HG02840 (cell line): ENCODE measurements around the gene LAMTOR4.
"Not testable (repeated sequence)": the region's sequence is repeated elsewhere in the genome, so short reads cannot be mapped to it uniquely, and the experiment has no call there.

Experiments
- ATAC-seq: cut with Tn5 transposase; IDR thresholded peaks from one replicate; pipeline ENCODE4 v1.9.1; 2021; ENCODE audit warnings: mild to moderate bottlenecking, moderate library complexity, moderate number of reproducible peaks; ENCODE audit not compliant: unreplicated experiment, low FRiP score

Gene LAMTOR4

GRCh38 chr7:100122067-100122466, 26.7 kb upstream of the LAMTOR4 start:
- ATAC-seq: no peak

- ATAC-seq: no peak
Measured at GRCh38 chr7:100122568-100122967, 26.1 kb upstream of the LAMTOR4 start.

GRCh38 chr7:100124301-100125230, 24.2 kb upstream of the LAMTOR4 start:
- no peak for ATAC-seq

- peak; percentile 26 for ATAC-seq
Measured at GRCh38 chr7:100126239-100126930, 22.3 kb upstream of the LAMTOR4 start.

- peak; percentile 66 for ATAC-seq
Measured at GRCh38 chr7:100126931-100127865, 21.5 kb upstream of the LAMTOR4 start, which contains the start of gene MBLAC1. MBLAC1 (plus strand) TSS chr7:100126967; CDS start chr7:100127396, 429 bp downstream.

- ATAC-seq: no peak
Measured at GRCh38 chr7:100127866-100128636, 20.7 kb upstream of the LAMTOR4 start.

- ATAC-seq: no peak
Measured at GRCh38 chr7:100128637-100128963, 20.1 kb upstream of the LAMTOR4 start.

GRCh38 chr7:100130220-100130607, 18.5 kb upstream of the LAMTOR4 start:
- ATAC-seq: not testable (repeated sequence)

- no peak for ATAC-seq
Measured at GRCh38 chr7:100130608-100131453, 17.9 kb upstream of the LAMTOR4 start.

GRCh38 chr7:100132126-100132525, 16.6 kb upstream of the LAMTOR4 start:
- no peak for ATAC-seq

GRCh38 chr7:100132697-100133151, 16.0 kb upstream of the LAMTOR4 start:
- ATAC-seq: peak; percentile 53

- ATAC-seq: no peak
Measured at GRCh38 chr7:100137851-100138760, 10.6 kb upstream of the LAMTOR4 start.

GRCh38 chr7:100141555-100141949, 7.2 kb upstream of the LAMTOR4 start:
- ATAC-seq: no peak

- ATAC-seq: no peak
Measured at GRCh38 chr7:100142461-100142860, 6.3 kb upstream of the LAMTOR4 start.

- not testable (repeated sequence) for ATAC-seq
Measured at GRCh38 chr7:100146350-100146749, 2.4 kb upstream of the LAMTOR4 start.

- no peak for ATAC-seq
Measured at GRCh38 chr7:100147278-100147677, 1.4 kb upstream of the LAMTOR4 start.

- ATAC-seq: no peak
Measured at GRCh38 chr7:100148225-100148558, 526 bp upstream of the LAMTOR4 start.

GRCh38 chr7:100152404-100152803, 3.7 kb downstream of the LAMTOR4 start:
- ATAC-seq: no peak
